Stimulated activated effector memory CD8-positive, alpha-beta T cell treated with anti-CD3 and anti-CD28 coated beads, Interleukin-12 subunit alpha, Interleukin-12 subunit beta, amount 100 ng/mL, for 72 hours (primary cell): ENCODE data around the gene MYDGF.

Experiments used
- ATAC-seq: fragments of 150-1000 bp; cut with Tn5 transposase; 2 replicates; pipeline ENCODE4 v1.10.0; 2021
- DNase-seq, 2 donors: peaks; one replicate each; pipeline ENCODE4 v3.0.0; 2021 to 2022; ENCODE audit warnings: low spot score in 2 of 2
- H3K27ac Mint-ChIP-seq: one replicate; pipeline ENCODE4 v1.8.0; 2022; ENCODE audit warnings: mild to moderate bottlenecking, mixed read lengths
- H3K36me3 Mint-ChIP-seq: one replicate; pipeline ENCODE4 v1.8.0; 2022; ENCODE audit warnings: mild to moderate bottlenecking, mixed read lengths
- H3K4me1 Mint-ChIP-seq: one replicate; pipeline ENCODE4 v1.8.0; 2022; ENCODE audit warnings: mixed read lengths
- H3K4me3 Mint-ChIP-seq: one replicate; pipeline ENCODE4 v1.8.0; 2022; ENCODE audit warnings: mild to moderate bottlenecking, mixed read lengths
- H3K9me3 Mint-ChIP-seq: one replicate; pipeline ENCODE4 v1.8.0; 2022; ENCODE audit warnings: mixed read lengths

MYDGF gene

DNA sequence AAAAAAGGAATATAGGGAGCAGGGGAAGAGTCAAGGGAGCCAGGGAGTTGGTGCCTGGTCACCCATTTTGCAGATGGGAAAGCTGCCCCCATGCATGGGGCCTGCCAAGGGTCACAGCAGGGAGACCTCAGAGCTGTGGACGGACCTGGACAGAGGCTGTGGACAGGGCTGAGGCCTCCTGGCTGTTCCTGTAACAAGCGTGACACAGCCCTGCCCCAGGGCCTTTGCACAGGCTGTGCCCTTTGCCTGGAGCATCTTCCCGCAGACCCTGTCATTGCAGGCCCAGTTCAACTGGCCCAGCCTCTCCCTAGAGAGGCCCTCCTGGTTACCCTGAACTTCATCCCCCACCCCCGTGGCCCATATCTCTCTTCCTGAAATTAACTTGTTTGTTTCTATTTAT, 24.4 kb downstream of the MYDGF start:
- H3K4me1 Mint-ChIP-seq = peaks cover 11% of the 10 kb centered on the region
- H3K36me3 Mint-ChIP-seq = peaks cover 34% of the 10 kb centered on the region
- no peak overlapping the region for H3K27ac Mint-ChIP-seq
- DNase-seq (no peak), ATAC-seq (no peak)
- no peak overlapping the region for H3K4me3 Mint-ChIP-seq
- no peaks in the 10 kb centered on the region for H3K9me3 Mint-ChIP-seq

DNA sequence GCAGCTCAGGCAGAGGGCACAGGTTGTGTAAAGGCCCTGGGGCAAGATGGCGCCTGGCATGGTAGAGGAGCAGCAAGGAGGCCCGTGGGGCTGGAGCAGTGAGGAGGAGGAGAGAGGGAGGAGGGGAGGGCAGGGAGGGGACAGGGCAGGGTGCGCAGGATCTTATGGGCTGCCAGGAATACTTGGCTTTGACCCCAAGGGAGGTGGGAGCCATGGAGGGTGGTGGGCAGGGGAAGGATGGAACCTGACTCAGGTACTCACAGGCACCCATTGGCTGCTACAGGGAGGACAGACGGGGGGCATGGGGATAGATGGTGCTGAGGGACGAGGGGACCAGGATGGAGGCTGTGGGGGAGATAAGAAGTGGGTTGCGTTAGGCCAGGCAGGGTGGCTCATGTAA, 27.5 kb downstream of the MYDGF start:
- Mint-ChIP-seq H3K27ac (no peak overlapping the region), H3K36me3 (peaks cover 22% of the 10 kb centered on the region), H3K4me1 (peaks cover 23% of the 10 kb centered on the region), H3K4me3 (no peak overlapping the region), H3K9me3 (no peaks in the 10 kb centered on the region)
- no peak for DNase-seq
- no peak for ATAC-seq

DNA sequence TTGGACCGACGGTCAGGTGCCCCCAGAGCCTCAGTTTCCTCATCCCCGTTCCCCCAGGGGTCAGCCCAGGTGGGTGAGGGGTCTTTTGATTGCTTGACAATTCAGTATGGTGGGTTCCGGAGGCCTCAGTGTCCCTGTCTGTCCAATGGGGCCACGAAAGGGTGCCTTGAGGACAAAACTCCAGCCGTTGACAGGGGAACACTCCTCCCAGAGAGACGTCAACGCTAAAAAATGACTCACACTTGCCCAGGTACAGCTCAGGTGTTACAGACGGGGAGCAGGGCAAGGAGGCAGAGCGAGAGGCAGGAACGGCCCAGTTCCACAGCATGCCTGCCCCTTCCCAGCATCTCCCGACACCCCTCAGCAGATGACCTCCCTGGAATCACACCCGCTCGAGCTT, 29.0 kb downstream of the MYDGF start:
- H3K4me3 Mint-ChIP-seq = peak overlapping the region; percentile 95
- no peaks in the 10 kb centered on the region for H3K9me3 Mint-ChIP-seq

DNA sequence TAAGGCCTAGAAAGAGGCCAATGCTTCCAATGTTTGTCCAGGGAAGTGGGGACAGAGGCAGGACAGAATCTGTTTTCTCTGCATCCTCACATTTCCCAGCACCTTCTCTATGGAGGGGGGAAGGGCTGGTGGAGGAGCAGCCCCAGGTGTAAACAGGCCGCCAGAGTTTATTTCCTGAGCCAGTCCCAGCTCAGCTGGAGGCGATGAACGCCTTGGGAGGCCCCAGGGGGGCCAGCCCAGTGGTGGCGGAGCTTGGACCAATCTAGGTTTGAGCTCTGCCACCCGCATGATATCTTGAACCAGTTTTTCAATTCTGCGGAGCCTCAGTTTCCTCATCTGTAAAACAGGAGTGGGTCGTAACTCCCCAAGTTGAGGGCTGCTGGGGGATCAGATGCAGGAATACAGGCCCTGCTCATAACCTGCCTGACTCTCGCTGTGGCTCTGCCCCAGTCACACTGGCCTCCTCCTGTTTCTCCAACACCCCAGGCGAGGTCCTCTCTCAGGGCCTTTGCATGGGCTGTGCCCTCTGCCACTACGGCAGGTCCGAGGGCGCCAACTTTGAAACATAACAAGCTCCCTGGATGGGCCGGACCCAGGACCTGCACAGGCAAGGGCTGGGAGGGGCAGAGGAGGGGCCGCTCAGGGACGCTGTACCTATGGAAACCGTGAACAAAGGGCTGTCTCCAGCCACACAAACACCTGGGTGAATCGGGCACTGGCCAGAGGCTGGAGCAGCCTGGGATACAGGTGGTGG, 29.7 kb downstream of the MYDGF start:
- Mint-ChIP-seq H3K4me3 (peak overlapping the region; percentile 95), H3K4me1 (peaks cover 27% of the 10 kb centered on the region), H3K9me3 (no peaks in the 10 kb centered on the region), H3K36me3 (peaks cover 11% of the 10 kb centered on the region), H3K27ac (peak overlapping the region; percentile 99)
- no peak for DNase-seq
- no peak for ATAC-seq

More for the DNA sequence above, 29.0 kb downstream of the MYDGF start:
- Mint-ChIP-seq H3K27ac (peak overlapping the region; percentile 56), H3K36me3 (peaks cover 12% of the 10 kb centered on the region), H3K4me1 (peaks cover 27% of the 10 kb centered on the region)
- ATAC-seq (no peak), DNase-seq (no peak)

DNA sequence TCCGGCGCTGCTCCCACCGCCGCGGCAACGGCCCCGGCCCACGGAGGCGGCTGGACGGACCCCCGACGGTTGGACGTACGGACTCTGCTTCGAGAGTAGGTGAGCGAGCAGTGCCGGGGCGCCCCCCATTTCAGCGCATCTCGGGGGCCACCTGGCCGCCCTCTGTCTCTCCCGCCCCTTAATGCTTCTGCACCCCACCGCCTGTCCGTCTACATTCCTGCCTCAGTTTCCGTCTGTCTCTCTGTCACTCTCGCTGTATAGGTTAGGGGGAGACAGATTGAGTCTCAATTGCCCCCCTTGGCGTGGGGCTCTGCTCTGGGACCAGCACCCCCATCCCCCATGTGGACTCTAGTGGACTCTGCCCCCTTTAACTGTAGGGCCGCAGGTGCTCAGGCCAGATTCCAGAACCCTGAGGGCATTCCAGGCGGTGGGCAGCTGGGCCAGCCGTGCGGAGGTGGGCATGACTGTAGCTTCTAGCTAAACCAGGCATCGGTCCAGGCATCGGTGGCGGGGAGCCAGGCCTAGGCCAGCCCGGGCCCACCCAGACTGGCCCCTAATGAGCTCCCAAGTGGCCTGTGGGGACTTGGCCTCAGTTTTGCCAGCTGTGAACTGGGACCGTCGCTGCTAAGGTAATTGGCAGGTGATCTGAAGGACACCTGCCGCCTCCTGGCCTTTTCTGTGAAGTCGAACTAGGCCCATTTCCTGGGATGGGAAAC, 30.5 kb downstream of the MYDGF start:
- DNase-seq (peak in 1 of 2 donors; percentile 15), ATAC-seq (peak; percentile 0)
- H3K4me1 Mint-ChIP-seq = peaks cover 31% of the 10 kb centered on the region
- peaks cover 11% of the 10 kb centered on the region for H3K36me3 Mint-ChIP-seq
- peak overlapping the region; percentile 95 for H3K4me3 Mint-ChIP-seq
- H3K27ac Mint-ChIP-seq = peak overlapping the region; percentile 99
- H3K9me3 Mint-ChIP-seq = no peaks in the 10 kb centered on the region

DNA sequence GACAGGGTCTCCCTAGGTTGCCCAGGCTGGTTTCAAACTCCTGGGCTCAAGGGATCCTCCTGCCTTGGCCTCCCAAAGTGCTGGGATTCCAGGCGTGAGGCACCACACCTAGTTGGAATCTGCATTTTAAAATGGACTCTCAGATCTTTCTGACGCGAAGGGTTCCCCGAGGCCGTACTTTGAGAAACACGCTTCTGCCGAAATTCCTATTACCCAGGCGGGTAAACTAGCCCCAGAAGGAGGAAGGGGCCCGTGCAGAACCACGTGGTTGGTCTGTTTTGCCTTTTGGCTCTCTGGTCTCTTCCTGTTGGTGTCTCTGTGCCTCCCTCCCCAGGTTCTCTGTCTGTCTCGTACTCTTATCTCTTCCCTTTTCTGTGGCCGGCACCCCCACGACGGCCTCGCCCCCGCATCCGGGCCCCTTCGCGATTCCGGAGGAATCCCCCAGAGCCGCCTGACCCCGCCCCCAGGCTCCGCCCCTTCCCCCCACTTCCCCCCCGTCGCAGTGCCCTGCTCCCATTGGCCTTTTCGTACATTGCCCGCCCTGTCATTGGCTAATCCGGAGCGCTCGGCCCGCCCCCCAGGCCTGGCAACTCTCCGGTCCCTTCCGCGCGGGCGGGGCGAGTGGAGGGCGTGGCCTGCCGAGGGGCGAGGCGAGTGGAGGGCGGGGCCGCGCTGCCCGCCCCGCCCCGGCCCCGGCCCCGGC, 31.2 kb downstream of the MYDGF start, which contains the start of gene TNFAIP8L1:
Gene TNFAIP8L1 (plus strand): TSS at position 689 of the 703 bp plus-strand sequence. CDS start 12,354 bp downstream, outside the sequence.
- Mint-ChIP-seq H3K27ac (peak within 1 kb of the TSS; percentile 99), H3K4me1 (peaks cover 38% of the 10 kb centered on the region), H3K9me3 (no peaks in the 10 kb centered on the region), H3K36me3 (peaks cover 11% of the 10 kb centered on the region), H3K4me3 (peak within 1 kb of the TSS; percentile 95)
- peak; percentile 99 for DNase-seq
- ATAC-seq = peak; percentile 92

DNA sequence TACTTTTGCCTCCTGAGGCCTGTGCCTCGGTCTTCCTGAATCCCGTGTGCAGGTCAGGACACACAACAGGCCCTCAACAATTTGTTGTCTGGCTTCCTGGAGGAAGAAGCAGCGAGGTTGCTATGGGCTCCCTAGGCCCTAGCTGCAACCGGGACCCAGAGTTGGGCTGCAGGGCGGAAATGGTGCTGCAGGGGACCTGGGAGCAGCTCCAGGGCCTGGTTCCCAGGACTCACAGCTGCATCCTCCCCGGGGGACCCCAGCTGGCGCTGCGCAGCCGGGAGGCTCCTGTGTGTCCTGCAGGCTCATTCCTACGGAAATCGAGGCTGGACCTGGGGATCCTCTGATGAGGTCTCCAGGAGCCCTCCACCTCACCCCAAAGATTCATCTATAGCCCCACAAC, 31.8 kb downstream of the MYDGF start:
- Mint-ChIP-seq H3K36me3 (peaks cover 11% of the 10 kb centered on the region), H3K27ac (peak overlapping the region; percentile 99), H3K4me1 (peaks cover 44% of the 10 kb centered on the region), H3K9me3 (no peaks in the 10 kb centered on the region), H3K4me3 (peak overlapping the region; percentile 95)
- DNase-seq = no peak
- ATAC-seq = no peak

DNA sequence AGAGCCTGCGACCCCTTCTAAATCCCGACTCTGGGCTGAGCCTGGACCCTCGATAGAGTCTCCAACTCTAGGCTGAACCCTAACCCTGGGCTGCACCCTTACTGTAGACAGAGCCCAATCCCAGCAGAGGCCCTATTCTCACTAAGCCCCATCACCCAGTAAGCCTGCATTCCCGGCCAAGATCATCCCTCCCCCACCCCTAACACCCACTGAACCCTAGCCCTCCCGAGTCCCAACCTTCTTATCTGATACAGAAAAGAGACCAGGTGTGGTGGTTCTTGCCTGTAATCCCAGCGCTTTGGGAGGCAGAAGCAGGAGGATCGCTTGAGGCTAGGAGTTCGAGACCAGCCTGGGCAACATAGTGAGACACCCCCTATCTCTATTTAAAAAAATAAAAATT, 33.4 kb downstream of the MYDGF start:
- DNase-seq (no peak), ATAC-seq (no peak)
- Mint-ChIP-seq H3K36me3 (peaks cover 11% of the 10 kb centered on the region), H3K4me3 (peak overlapping the region; percentile 44), H3K27ac (peak overlapping the region; percentile 67), H3K9me3 (no peaks in the 10 kb centered on the region), H3K4me1 (peaks cover 51% of the 10 kb centered on the region)

DNA sequence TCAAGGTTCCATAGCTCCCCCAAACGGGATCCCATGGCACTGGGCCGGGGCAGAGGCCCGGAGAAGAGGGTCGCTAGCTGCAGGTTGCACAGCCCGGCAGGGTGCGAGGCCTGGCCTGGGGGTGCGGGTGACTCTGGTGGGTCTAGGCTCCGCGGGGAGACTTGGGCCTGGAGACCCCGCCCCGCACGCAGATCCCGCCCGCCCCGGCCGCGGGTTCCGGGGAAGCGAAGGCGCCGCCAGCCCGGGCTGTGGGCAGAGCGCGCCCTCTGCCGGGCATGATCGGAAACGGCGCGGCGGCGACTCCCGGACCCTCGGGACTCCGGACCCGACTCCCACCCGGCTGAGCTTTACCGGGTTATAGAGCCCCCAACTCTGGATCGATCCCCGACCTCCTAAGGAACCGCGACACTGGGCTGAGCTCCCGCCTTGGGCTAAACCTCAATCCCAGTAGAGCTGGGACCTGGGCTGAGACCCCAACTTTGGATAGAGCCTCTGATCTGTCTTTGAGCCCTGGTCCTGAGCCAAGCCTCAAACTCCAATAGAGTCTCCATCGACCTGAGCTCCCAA, 33.9 kb downstream of the MYDGF start:
- DNase-seq = peak; percentile 91 to 92
- peaks cover 48% of the 10 kb centered on the region for H3K4me1 Mint-ChIP-seq
- peak; percentile 29 for ATAC-seq

DNA sequence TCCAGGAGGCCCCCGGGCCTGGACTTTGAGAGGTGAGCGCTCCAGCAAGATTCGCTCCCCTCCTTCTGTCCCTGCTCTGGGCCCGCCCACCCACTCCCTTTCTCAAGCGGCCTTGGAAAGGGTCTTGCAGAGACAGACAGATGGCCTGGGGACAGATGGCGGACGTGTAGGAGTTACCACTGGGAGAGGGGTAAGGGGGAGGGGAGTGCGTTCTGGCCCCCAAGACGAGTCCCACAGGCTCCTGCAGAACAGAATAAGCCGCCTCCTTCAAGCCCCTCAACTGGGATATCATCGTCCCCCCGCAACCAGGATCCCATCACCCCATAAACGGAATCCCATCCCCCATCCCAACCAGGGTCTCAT, 34.4 kb downstream of the MYDGF start:
- peaks cover 45% of the 10 kb centered on the region for H3K4me1 Mint-ChIP-seq
- peak overlapping the region; percentile 44 for H3K4me3 Mint-ChIP-seq
- peaks cover 11% of the 10 kb centered on the region for H3K36me3 Mint-ChIP-seq
- peak overlapping the region; percentile 67 for H3K27ac Mint-ChIP-seq
- no peak for ATAC-seq
- no peak for DNase-seq
- no peaks in the 10 kb centered on the region for H3K9me3 Mint-ChIP-seq

More for the DNA sequence above, 33.9 kb downstream of the MYDGF start:
- peak overlapping the region; percentile 44 for H3K4me3 Mint-ChIP-seq
- H3K27ac Mint-ChIP-seq = peak overlapping the region; percentile 67
- H3K36me3 Mint-ChIP-seq = peaks cover 11% of the 10 kb centered on the region
- no peaks in the 10 kb centered on the region for H3K9me3 Mint-ChIP-seq

DNA sequence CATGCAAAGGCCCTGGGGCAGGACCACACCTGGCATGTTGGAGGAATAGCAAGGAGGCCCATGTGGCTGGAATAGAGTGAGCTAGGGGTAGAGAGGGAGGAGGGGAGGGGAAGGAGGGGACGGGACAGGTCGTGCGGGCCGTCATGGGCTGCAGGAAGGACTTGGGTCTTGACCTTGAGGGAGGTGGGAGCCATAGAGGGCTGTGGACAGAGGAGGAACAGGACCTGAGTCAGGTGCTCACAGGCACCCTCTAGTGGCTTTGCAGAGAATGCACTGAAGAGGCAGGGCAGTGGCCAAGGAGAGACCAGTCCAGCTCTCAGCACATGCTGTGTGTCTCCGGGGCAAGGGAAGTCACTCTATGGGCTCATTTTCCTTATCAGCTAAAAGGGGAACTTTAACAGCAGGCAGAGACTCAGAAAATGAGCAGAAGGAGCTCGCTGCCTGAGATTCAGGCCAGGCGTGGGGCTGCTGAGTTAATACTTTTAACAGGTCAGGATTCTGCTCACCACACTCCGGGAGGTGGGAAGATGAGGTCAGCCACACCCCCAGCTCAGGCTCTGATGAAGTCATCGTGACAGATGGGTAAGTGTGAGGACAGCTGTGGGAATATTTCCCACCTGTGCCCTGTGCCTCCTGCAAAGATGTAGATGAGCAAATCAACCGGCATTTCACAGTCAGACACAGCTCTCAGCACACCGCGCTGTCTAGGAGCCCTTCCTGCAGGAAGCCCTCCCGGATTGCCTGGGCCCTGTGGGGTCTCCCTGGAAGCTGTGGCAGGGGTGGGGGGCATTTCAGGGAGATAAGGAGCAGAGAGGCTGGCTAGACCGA, 36.8 kb downstream of the MYDGF start:
- Mint-ChIP-seq H3K9me3 (no peaks in the 10 kb centered on the region), H3K4me1 (peaks cover 30% of the 10 kb centered on the region), H3K27ac (peak overlapping the region; percentile 73), H3K36me3 (peaks cover 6% of the 10 kb centered on the region), H3K4me3 (peak overlapping the region; percentile 12)
- DNase-seq (peak; percentile 40 to 77), ATAC-seq (peak; percentile 67)

DNA sequence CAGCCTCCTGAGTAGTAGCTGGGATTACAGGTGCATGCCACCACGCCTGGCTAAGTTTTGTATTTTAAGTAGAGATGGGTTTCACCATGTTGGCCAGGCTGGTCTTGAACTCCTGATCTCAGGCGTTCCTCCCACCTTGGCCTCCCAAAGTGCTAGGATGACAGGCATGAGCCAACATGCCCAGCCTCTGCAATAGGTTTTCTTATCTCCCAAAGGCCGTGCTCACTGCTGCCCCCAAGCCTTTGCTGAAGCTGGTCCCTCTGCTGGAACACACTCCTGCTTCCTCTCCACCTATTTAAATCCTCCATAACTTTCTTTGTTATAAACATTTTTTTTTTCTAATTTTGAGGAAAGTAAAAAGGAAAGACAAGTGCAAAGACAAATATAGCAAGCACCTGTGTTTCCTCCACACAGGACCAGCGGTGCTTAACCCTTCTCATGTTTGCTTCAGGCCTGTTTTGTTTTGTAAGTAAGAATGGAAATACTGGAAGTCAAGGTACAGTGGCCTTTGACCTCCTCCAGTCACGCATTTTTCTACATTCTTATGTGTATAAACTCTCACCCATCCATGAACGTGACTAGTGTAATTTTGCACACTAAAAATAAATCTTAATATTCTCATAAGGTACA, 45.3 kb downstream of the MYDGF start:
- DNase-seq = no peak
- no peak for ATAC-seq
- Mint-ChIP-seq H3K36me3 (no peaks in the 10 kb centered on the region), H3K9me3 (no peaks in the 10 kb centered on the region), H3K4me1 (no peaks in the 10 kb centered on the region), H3K27ac (no peak overlapping the region), H3K4me3 (no peak overlapping the region)

DNA sequence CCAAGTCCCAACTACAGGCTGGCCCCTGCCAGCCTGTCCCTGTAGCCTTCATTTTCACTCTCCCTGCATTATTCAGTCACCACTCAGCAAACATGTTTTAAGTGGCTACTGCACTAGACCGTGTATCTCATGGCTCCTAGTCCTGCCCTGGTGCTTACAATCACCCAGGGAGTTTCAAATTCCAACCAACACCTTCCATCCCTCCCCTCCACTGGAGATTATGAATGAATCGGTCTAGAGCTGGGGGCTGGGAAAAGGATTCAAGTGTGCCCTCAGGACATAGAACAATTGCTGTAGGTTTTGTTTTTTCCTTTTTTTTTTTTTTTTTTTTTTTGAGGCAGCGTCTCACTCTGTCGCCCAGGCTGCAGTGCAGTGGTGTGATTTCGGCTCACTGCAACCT, 45.8 kb downstream of the MYDGF start:
- Mint-ChIP-seq H3K27ac (no peak overlapping the region), H3K9me3 (no peaks in the 10 kb centered on the region), H3K36me3 (no peaks in the 10 kb centered on the region), H3K4me1 (no peaks in the 10 kb centered on the region), H3K4me3 (no peak overlapping the region)
- ATAC-seq (no peak), DNase-seq (no peak)
